ENCODE results near the gene FLACC1. TPM values are rescaled to one million over a fixed set of nuclear protein-coding genes. Genes with fewer than 3 reads are reported as not detected.
A peak's percentile ranks its signal among the peaks of the same experiment; 100 is the strongest.

FLACC1 gene
- total and polyA plus RNA-seq, 2 of the 8 experiments (the other 6 are each of a cell fraction or from before 2014, with no cell fraction given) = 0.58 TPM; not detected in 1

DNA sequence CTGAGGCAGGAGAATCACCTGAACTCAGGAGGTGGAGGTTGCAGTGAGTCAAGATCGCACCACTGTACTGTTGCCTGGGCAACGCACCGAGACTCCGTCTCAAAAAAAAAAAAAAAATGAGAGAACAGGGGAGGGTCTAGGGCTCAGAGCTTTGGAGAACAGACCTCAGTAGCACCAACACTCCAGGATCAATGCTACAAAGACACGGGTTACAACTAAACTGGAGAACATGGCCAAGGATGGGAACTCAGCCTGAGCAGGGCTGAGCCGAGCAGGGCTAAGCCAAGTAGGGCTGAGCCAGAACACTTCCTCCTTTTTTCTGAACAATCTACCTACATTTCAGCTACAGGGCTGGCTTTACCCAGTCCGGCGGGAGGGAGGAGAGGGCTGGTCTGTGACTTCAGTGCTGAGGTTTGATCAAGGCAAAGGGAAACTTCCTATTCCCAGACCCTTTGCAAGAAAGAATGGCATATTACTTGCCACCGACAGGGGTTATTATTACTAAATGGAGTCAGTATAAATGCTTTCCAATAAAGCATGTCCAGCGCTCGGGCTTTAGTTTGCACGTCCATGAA, 99.7 kb downstream of the FLACC1 start:
- peak overlapping the region; percentile 88 for H4K91ac ChIP-seq (replicated peaks; ENCODE audit: insufficient read length, low read length)
- no peak overlapping the region; the same call in 1 of the 2 replicates for H3K18ac ChIP-seq (ENCODE audit: extremely low read depth, low read length)
- no peaks in the 10 kb centered on the region for H3K23me2 ChIP-seq (ENCODE audit: low read depth, low read length)
- H2BK20ac ChIP-seq (ENCODE audit: low read length) = peak overlapping the region; percentile 74; the same call in 1 of the 2 replicates
- H4K20me1 ChIP-seq (replicated peaks in 1 of 2; ENCODE audit: control insufficient read depth in 1 of 2, insufficient read depth in 2 of 2, low read length in 2 of 2) = no peaks in the 10 kb centered on the region
- no peaks in the 10 kb centered on the region for H3K79me2 ChIP-seq (ENCODE audit: control insufficient read depth in 1 of 2, insufficient read depth in 2 of 2, low read length in 2 of 2)
- H3K36me3 ChIP-seq (ENCODE audit: control insufficient read depth in 2 of 4, insufficient read depth in 4 of 4, low read length in 3 of 4) = no peaks in the 10 kb centered on the region
- H3K27me3 ChIP-seq (replicated peaks in 1 of 4; ENCODE audit: control insufficient read depth in 3 of 4, extremely low read depth in 1 of 4, insufficient read depth in 3 of 4, low read length in 3 of 4) = peaks cover 0 to 3% (median 0%) of the 10 kb centered on the region in 4 experiments; a peak in 1 of 7 replicates
- no peak overlapping the region for H3K27ac ChIP-seq (ENCODE audit: low read depth, low read length)
- peak overlapping the region; percentile 4; the same call in 1 of the 2 replicates for H4K8ac ChIP-seq (ENCODE audit: extremely low read depth, insufficient read depth, low read length)
- no peak overlapping the region for H3K23ac ChIP-seq (ENCODE audit: insufficient read length)
- H4K5ac ChIP-seq (ENCODE audit: insufficient read length, low read depth, low read length) = no peak overlapping the region
- H3K9me3 ChIP-seq (ENCODE audit: insufficient read depth in 2 of 2, low read depth in 1 of 2, low read length in 1 of 2) = no peaks in the 10 kb centered on the region
- peak overlapping the region in 1 of 2 experiments; percentile 43; a peak in 2 of 4 replicates for H3K4me2 ChIP-seq (ENCODE audit: insufficient read depth in 1 of 2, low read depth in 2 of 2, low read length in 2 of 2)
- no peak overlapping the region for H2BK120ac ChIP-seq (replicated peaks; ENCODE audit: low read depth, low read length)
- peak overlapping the region; percentile 87; the same call in 1 of the 2 replicates for H2AFZ ChIP-seq (ENCODE audit: low read length)
- H3K79me1 ChIP-seq (ENCODE audit: low read depth, low read length) = no peaks in the 10 kb centered on the region
- 84% methylated on average over 10 of the region's 12 CpGs; no CpG with 5 or more reads in 1 of the 2 experiments for WGBS, 2 experiments (ENCODE audit: extremely low coverage in 1 of 2, insufficient coverage in 1 of 2, insufficient read length in 1 of 2, insufficient replicate concordance in 2 of 2, low coverage in 1 of 2, low lambda C conversion rate in 2 of 2, missing lambda C conversion rate in 1 of 2)
- DNase-seq (ENCODE audit: low read depth in 1 of 2, low spot score in 2 of 2) (peak in 1 of 2 experiments; percentile 43), FAIRE-seq (no peak)
- H3K4me1 ChIP-seq (replicated peaks in 1 of 4; ENCODE audit: control insufficient read depth in 3 of 4, insufficient read depth in 4 of 4, low read length in 3 of 4) = peaks cover 0 to 14% (median 6%) of the 10 kb centered on the region in 4 experiments; a peak in 6 of 7 replicates
- H2BK12ac ChIP-seq (ENCODE audit: low read depth, low read length) = peak overlapping the region; percentile 99
- H3K9ac ChIP-seq (replicated peaks in 1 of 4; ENCODE audit: extremely low read depth in 1 of 4, low read depth in 3 of 4, low read length in 3 of 4) = no peak overlapping the region
- peak overlapping the region; percentile 76 for H2BK15ac ChIP-seq (ENCODE audit: low read length)
- H3K4ac ChIP-seq (replicated peaks; ENCODE audit: insufficient read length, low read depth, low read length) = no peak overlapping the region
- POLR2A ChIA-PET (ENCODE audit: partially characterized antibody) = no interaction called here
- H3K56ac ChIP-seq (replicated peaks; ENCODE audit: insufficient read length, low read depth, low read length) = no peak overlapping the region
- no peak overlapping the region; the same call in 1 of the 2 replicates for H2BK5ac ChIP-seq (ENCODE audit: low read depth, low read length)
- CTCF ChIA-PET (ENCODE audit: partially characterized antibody) = no interaction called here
- H3K14ac ChIP-seq (ENCODE audit: insufficient read length) = no peak overlapping the region
- H2AK5ac ChIP-seq (ENCODE audit: low read depth, low read length) = no peak overlapping the region
- no peak overlapping the region; a peak in 1 of 8 replicates for H3K4me3 ChIP-seq (ENCODE audit: extremely low read depth in 1 of 4, insufficient read depth in 2 of 4, low read depth in 3 of 4, low read length in 4 of 4)
- no peak for TF ChIP-seq GTF2F1 (IDR thresholded peaks at IDR 0.05; ENCODE audit: borderline replicate concordance, low read depth, low read length)

Data from H1 (cell line).